Erythroblast (primary cell): ENCODE data around the gene ANKRD30B.

ENCODE experiments used
- GATA1 ChIP-seq: IDR thresholded peaks from 2 replicates; pipeline ENCODE4 v1.6.1; 2011; ENCODE audit warnings: low read depth, mild to moderate bottlenecking, control low read depth, low read length, moderate library complexity
- POLR2A ChIP-seq: IDR thresholded peaks from 2 replicates; pipeline ENCODE4 v1.6.1; 2011; ENCODE audit warnings: mild to moderate bottlenecking, low read length

DNA sequence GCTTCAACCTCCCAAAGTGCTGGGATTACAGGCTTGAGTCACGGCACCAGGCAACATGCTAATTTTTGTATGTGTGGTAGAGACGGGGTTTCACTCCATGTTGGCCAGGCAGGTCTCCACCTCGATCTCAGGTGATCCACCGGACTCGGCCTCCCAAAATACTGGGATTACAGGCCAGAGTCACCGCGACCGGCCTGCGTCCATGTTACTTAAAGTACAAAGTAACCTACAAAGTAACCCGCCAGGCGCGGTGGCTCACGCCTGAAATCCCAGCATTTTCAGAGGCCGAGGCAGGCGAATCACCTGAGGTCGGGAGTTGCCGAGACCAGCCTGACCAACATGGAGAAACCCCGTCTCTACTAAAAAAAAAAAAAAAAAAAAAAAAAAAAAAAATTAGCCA lies 1.1 kb upstream of the ANKRD30B start:
- no peak for TF ChIP-seq POLR2A
- no peak for TF ChIP-seq GATA1
